ENCODE data around the gene FBXL7. TPM values are rescaled to one million over a fixed set of nuclear protein-coding genes. Genes with fewer than 3 reads are reported as not detected.

Gene FBXL7
- total and polyA plus RNA-seq, 2 experiments from 2014 or later, result 3.2 to 7.5 TPM

DNA sequence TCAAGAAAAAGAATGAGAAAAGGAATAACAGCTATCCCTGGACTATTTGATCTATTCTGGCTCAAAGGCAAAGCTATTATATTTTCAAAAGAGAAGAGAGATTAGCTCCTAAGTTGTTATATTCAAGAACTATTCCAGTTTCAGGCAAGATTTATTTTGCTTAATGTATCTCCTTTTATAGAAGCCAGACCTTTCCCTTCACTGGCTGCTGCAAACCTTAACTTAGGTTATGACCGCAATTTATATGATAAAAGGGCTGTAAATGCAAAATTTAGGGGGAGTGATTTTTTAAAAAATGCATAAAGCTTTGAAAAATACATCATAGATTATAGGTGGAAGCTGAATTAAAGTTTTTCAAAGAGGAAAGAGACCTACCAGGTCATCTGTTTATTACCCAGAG, 97.8 kb downstream of the FBXL7 start:
- H3K9ac ChIP-seq, result no peak overlapping the region
- H3K27ac ChIP-seq, result no peak overlapping the region
- no peak for DNase-seq
- no peaks in the 10 kb centered on the region for H3K9me2 ChIP-seq (ENCODE audit: insufficient read depth)
- no peak overlapping the region for H3K4me3 ChIP-seq
- no peak overlapping the region for H2AFZ ChIP-seq
- H3K9me3 ChIP-seq (ENCODE audit: low read depth), result no peaks in the 10 kb centered on the region
- TF ChIP-seq EZH2 (IDR thresholded peaks at IDR 0.05; ENCODE audit: insufficient read depth, poor library complexity, severe bottlenecking) (no peak), EZH2phosphoT487 (IDR thresholded peaks at IDR 0.05; ENCODE audit: insufficient read depth, low read depth) (no peak)
- H3K4me1 ChIP-seq (ENCODE audit: insufficient read depth), result no peaks in the 10 kb centered on the region
- no peaks in the 10 kb centered on the region for H3F3A ChIP-seq (ENCODE audit: insufficient read depth)
- H3K36me3 ChIP-seq (ENCODE audit: low read depth), result no peaks in the 10 kb centered on the region
- peaks cover 11% of the 10 kb centered on the region; the same call in 1 of the 2 replicates for H4K20me1 ChIP-seq (ENCODE audit: insufficient read depth)
- WGBS, 2 experiments (ENCODE audit: low coverage in 1 of 2, low lambda C conversion rate in 2 of 2, missing lambda C conversion rate in 2 of 2), result 100% methylated on average over 1 of the region's 1 CpG
- peaks cover 37% of the 10 kb centered on the region for H3K79me2 ChIP-seq (ENCODE audit: insufficient read depth)
- no peak overlapping the region for H3K4me2 ChIP-seq (ENCODE audit: unreplicated experiment)
- in situ Hi-C loops (cut with MboI), result no loop called here
- H3K27me3 ChIP-seq (replicated peaks; ENCODE audit: insufficient read depth), result no peaks in the 10 kb centered on the region

DNA sequence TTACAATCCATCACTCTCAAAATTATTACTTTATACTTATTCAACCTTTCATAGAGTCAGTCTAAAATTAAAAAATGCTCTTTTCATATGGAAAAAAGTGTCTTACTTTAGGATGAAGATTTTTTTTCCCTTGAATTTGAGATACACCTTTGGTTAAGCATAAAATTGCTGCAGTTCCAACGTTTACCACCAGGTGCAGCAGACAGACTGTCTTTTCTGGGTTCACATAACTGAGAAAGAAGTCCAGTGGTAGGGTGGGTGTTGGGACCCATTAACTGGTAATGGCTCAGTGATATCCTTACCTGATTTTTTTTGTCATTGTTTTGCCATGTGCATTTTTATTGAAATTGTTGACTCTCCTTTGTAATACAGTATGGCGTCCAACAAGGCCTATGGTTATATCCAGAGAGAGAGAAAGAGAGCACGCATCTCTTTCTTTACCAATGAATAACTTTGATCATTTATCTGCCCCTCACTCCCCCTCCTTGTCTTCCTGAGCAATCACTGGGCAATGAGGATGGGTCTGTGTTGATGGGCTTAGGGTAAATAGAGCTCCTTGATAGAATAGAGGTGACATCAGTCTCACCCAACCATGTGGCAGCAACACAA, 98.4 kb downstream of the FBXL7 start:
- H3K4me1 ChIP-seq (ENCODE audit: insufficient read depth), result no peaks in the 10 kb centered on the region
- in situ Hi-C loops (cut with MboI), result no loop called here
- H3F3A ChIP-seq (ENCODE audit: insufficient read depth), result no peaks in the 10 kb centered on the region
- H3K79me2 ChIP-seq (ENCODE audit: insufficient read depth), result peaks cover 31% of the 10 kb centered on the region
- H3K9me2 ChIP-seq (ENCODE audit: insufficient read depth), result no peaks in the 10 kb centered on the region
- no peaks in the 10 kb centered on the region for H3K9me3 ChIP-seq (ENCODE audit: low read depth)
- TF ChIP-seq EZH2phosphoT487 (IDR thresholded peaks at IDR 0.05; ENCODE audit: insufficient read depth, low read depth) (no peak), EZH2 (IDR thresholded peaks at IDR 0.05; ENCODE audit: insufficient read depth, poor library complexity, severe bottlenecking) (no peak)
- H3K4me2 ChIP-seq (ENCODE audit: unreplicated experiment), result no peak overlapping the region
- no peaks in the 10 kb centered on the region for H3K27me3 ChIP-seq (replicated peaks; ENCODE audit: insufficient read depth)
- H4K20me1 ChIP-seq (ENCODE audit: insufficient read depth), result peaks cover 11% of the 10 kb centered on the region; the same call in 1 of the 2 replicates
- no peak overlapping the region for H2AFZ ChIP-seq
- H3K9ac ChIP-seq, result no peak overlapping the region
- no peak overlapping the region for H3K4me3 ChIP-seq
- H3K27ac ChIP-seq, result no peak overlapping the region
- 67 to 68% methylated on average over 3 of the region's 3 CpGs for WGBS, 2 experiments (ENCODE audit: low coverage in 1 of 2, low lambda C conversion rate in 2 of 2, missing lambda C conversion rate in 2 of 2)
- peak; percentile 20 for DNase-seq
- H3K36me3 ChIP-seq (ENCODE audit: low read depth), result no peaks in the 10 kb centered on the region

- WGBS, 2 experiments (ENCODE audit: low coverage in 1 of 2, low lambda C conversion rate in 2 of 2, missing lambda C conversion rate in 2 of 2), result 97% methylated on average over 4 of the region's 4 CpGs
- Histone ChIP-seq H3F3A (ENCODE audit: insufficient read depth) (no peaks in the 10 kb centered on the region), H3K36me3 (ENCODE audit: low read depth) (no peaks in the 10 kb centered on the region), H3K4me1 (ENCODE audit: insufficient read depth) (no peaks in the 10 kb centered on the region), H3K27ac (no peak overlapping the region), H3K9ac (no peak overlapping the region), H3K27me3 (replicated peaks; ENCODE audit: insufficient read depth) (no peaks in the 10 kb centered on the region), H3K4me2 (ENCODE audit: unreplicated experiment) (no peak overlapping the region), H3K4me3 (no peak overlapping the region), H4K20me1 (ENCODE audit: insufficient read depth) (peaks cover 11% of the 10 kb centered on the region; the same call in 1 of the 2 replicates), H3K9me2 (ENCODE audit: insufficient read depth) (no peaks in the 10 kb centered on the region), H2AFZ (no peak overlapping the region), H3K79me2 (ENCODE audit: insufficient read depth) (peaks cover 25% of the 10 kb centered on the region), H3K9me3 (ENCODE audit: low read depth) (no peaks in the 10 kb centered on the region)
- in situ Hi-C loops (cut with MboI), result no loop called here
- no peak for TF ChIP-seq EZH2 (IDR thresholded peaks at IDR 0.05; ENCODE audit: insufficient read depth, poor library complexity, severe bottlenecking)
- TF ChIP-seq EZH2phosphoT487 (IDR thresholded peaks at IDR 0.05; ENCODE audit: insufficient read depth, low read depth), result no peak
- no peak for DNase-seq
Measured at GRCh38 chr5:15600035-15600434, 100.1 kb downstream of the FBXL7 start.

DNA sequence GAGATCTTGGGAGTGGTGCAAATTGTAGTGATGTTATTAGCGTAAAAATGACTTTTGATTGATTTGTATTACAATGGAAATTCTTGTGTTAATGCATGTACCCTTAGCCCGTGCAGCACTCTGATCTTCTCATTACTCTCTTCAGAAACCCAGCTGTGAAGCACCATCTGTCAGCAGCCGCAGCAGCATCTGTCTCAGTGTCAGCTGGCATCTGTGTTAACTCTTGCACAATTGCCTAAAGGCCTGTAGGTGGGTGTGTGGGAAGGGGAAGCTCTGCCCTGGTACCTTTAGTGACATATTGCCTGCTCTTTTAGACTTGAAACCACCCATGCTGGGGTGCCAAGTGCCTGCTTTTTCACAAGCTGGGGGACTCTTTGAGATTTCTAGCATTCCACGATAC, 101.3 kb downstream of the FBXL7 start:
- in situ Hi-C loops (cut with MboI), result no loop called here
- peaks cover 23% of the 10 kb centered on the region; the same call in 1 of the 2 replicates for H3K79me2 ChIP-seq (ENCODE audit: insufficient read depth)
- H3K9ac ChIP-seq, result no peak overlapping the region
- no peaks in the 10 kb centered on the region for H3K4me1 ChIP-seq (ENCODE audit: insufficient read depth)
- 69 to 75% methylated on average over 4 of the region's 4 CpGs for WGBS, 2 experiments (ENCODE audit: low coverage in 1 of 2, low lambda C conversion rate in 2 of 2, missing lambda C conversion rate in 2 of 2)
- TF ChIP-seq EZH2 (IDR thresholded peaks at IDR 0.05; ENCODE audit: insufficient read depth, poor library complexity, severe bottlenecking) (no peak), EZH2phosphoT487 (IDR thresholded peaks at IDR 0.05; ENCODE audit: insufficient read depth, low read depth) (no peak)
- H3K36me3 ChIP-seq (ENCODE audit: low read depth), result no peaks in the 10 kb centered on the region
- peaks cover 11% of the 10 kb centered on the region; the same call in 1 of the 2 replicates for H4K20me1 ChIP-seq (ENCODE audit: insufficient read depth)
- H3F3A ChIP-seq (ENCODE audit: insufficient read depth), result no peaks in the 10 kb centered on the region
- no peaks in the 10 kb centered on the region for H3K27me3 ChIP-seq (replicated peaks; ENCODE audit: insufficient read depth)
- H3K4me2 ChIP-seq (ENCODE audit: unreplicated experiment), result no peak overlapping the region
- DNase-seq, result no peak
- H3K4me3 ChIP-seq, result no peak overlapping the region
- H3K9me2 ChIP-seq (ENCODE audit: insufficient read depth), result no peaks in the 10 kb centered on the region
- no peak overlapping the region for H3K27ac ChIP-seq
- H2AFZ ChIP-seq, result no peak overlapping the region
- no peaks in the 10 kb centered on the region for H3K9me3 ChIP-seq (ENCODE audit: low read depth)

Data from GM23248 (cell line).